NB4 (cell line): ENCODE results near the gene KRTAP10-4.

Experiments used
- DNase-seq: peaks from one replicate; pipeline ENCODE4 v3.0.0; 2010; ENCODE audit warnings: low read depth
- H3K4me3 ChIP-seq: one replicate; pipeline ENCODE4 v1.5.1; 2011; ENCODE audit warnings: mild to moderate bottlenecking, low read depth, low read length, moderate library complexity
- CTCF ChIP-seq: IDR thresholded peaks from one replicate; pipeline ENCODE4 v1.5.1; 2012; ENCODE audit warnings: low read depth, low read length
- MAX ChIP-seq: IDR thresholded peaks from 2 replicates; pipeline ENCODE4 v1.6.1; 2011; ENCODE audit warnings: low read depth, low read length
- MYC ChIP-seq: IDR thresholded peaks from 2 replicates; pipeline ENCODE4 v1.6.1; 2011; ENCODE audit warnings: low read depth, low read length
- POLR2A ChIP-seq: IDR thresholded peaks from 2 replicates; pipeline ENCODE4 v1.6.1; 2011; ENCODE audit warnings: mild to moderate bottlenecking; ENCODE audit not compliant: insufficient read length; ENCODE audit errors: extremely low read depth

KRTAP10-4 gene

GRCh38 chr21:44537930-44538911 lies 35.3 kb upstream of the KRTAP10-4 start:
- no peak for DNase-seq
- TF ChIP-seq MYC: no peak
- TF ChIP-seq POLR2A: no peak
- TF ChIP-seq MAX: no peak
- TF ChIP-seq CTCF: no peak
- no peak overlapping the region for H3K4me3 ChIP-seq

GRCh38 chr21:44539046-44539445 lies 34.5 kb upstream of the KRTAP10-4 start:
- no peak overlapping the region for H3K4me3 ChIP-seq
- DNase-seq: no peak
- TF ChIP-seq MAX: no peak
- no peak for TF ChIP-seq CTCF
- no peak for TF ChIP-seq MYC
- TF ChIP-seq POLR2A: no peak

- TF ChIP-seq CTCF (no peak), MAX (no peak), MYC (no peak), POLR2A (no peak)
- no peak within 1 kb of the TSS for H3K4me3 ChIP-seq
- DNase-seq: no peak
Observed at GRCh38 chr21:44539991-44540666, 33.4 kb upstream of the KRTAP10-4 start, which contains the start of gene KRTAP10-1. Gene KRTAP10-1, minus strand, starts transcription at chr21:44540195. Its CDS starts 45 bp downstream, at chr21:44540150.

GRCh38 chr21:44540741-44541288 lies 32.7 kb upstream of the KRTAP10-4 start:
- no peak for TF ChIP-seq POLR2A
- no peak for TF ChIP-seq MYC
- no peak for TF ChIP-seq CTCF
- no peak for TF ChIP-seq MAX
- no peak for DNase-seq
- H3K4me3 ChIP-seq: no peak overlapping the region

GRCh38 chr21:44542716-44543115 lies 30.8 kb upstream of the KRTAP10-4 start:
- H3K4me3 ChIP-seq: no peak overlapping the region
- TF ChIP-seq MYC (no peak), POLR2A (no peak), MAX (no peak), CTCF (no peak)
- DNase-seq: no peak
